Medulla oblongata (tissue), 1 donor: ENCODE data around the gene FDXACB1.
A peak's percentile ranks its signal among the peaks of the same experiment; 100 is the strongest.

ENCODE experiments used
- DNase-seq: peaks from one replicate; pipeline ENCODE4 v3.0.0-alpha.2; 2015; ENCODE audit errors: extremely low spot score

The FDXACB1 gene

GRCh38 chr11:111846063-111846462, 32.9 kb downstream of the FDXACB1 start:
- no peak for DNase-seq

GRCh38 chr11:111845276-111846028, 33.5 kb downstream of the FDXACB1 start:
- no peak for DNase-seq

- DNase-seq, result no peak
Measured at GRCh38 chr11:111843661-111844060, 35.3 kb downstream of the FDXACB1 start.

GRCh38 chr11:111841370-111842053, 37.5 kb downstream of the FDXACB1 start:
- peak; percentile 93 for DNase-seq

GRCh38 chr11:111840143-111840542, 38.8 kb downstream of the FDXACB1 start:
- DNase-seq, result no peak

- DNase-seq, result no peak
Measured at GRCh38 chr11:111838054-111838453, 40.9 kb downstream of the FDXACB1 start.

GRCh38 chr11:111837366-111837891, 41.5 kb downstream of the FDXACB1 start:
- DNase-seq, result no peak

- no peak for DNase-seq
Measured at GRCh38 chr11:111836721-111837120, 42.2 kb downstream of the FDXACB1 start.

- DNase-seq, result no peak
Measured at GRCh38 chr11:111836162-111836561, 42.8 kb downstream of the FDXACB1 start.

GRCh38 chr11:111835665-111836064, 43.3 kb downstream of the FDXACB1 start:
- no peak for DNase-seq

GRCh38 chr11:111834432-111835163, 44.4 kb downstream of the FDXACB1 start:
- no peak for DNase-seq

- peak; percentile 21 for DNase-seq
Measured at GRCh38 chr11:111833524-111833923, 45.4 kb downstream of the FDXACB1 start.

GRCh38 chr11:111829185-111829968, 49.6 kb downstream of the FDXACB1 start:
- no peak for DNase-seq

GRCh38 chr11:111826322-111826950, 52.5 kb downstream of the FDXACB1 start:
- DNase-seq, result no peak
